C4-2B (cell line): Measurements from ENCODE around the gene RBBP7.

Experiments used
- H3K27ac ChIP-seq: fragments of 450-650 bp; 2 replicates; pipeline ENCODE4 v1.5.1; 2017
- CTCF ChIP-seq: fragments of 450-650 bp; conservative IDR thresholded peaks from 2 replicates; pipeline ENCODE4 v1.5.1; 2017; ENCODE audit warnings: mild to moderate bottlenecking
- ZFX ChIP-seq: fragments of 450-650 bp; IDR thresholded peaks from 2 replicates; pipeline ENCODE4 v1.6.1; 2017

RBBP7 gene

GRCh38 chrX:16848541-16848940 is 21.6 kb downstream of the RBBP7 start:
- TF ChIP-seq CTCF = no peak
- TF ChIP-seq ZFX = no peak
- no peak overlapping the region for H3K27ac ChIP-seq

GRCh38 chrX:16845686-16846085 is 24.5 kb downstream of the RBBP7 start:
- TF ChIP-seq CTCF (no peak), ZFX (no peak)
- no peak overlapping the region for H3K27ac ChIP-seq

GRCh38 chrX:16843208-16843909 is 26.8 kb downstream of the RBBP7 start:
- TF ChIP-seq CTCF (no peak), ZFX (no peak)
- no peak overlapping the region for H3K27ac ChIP-seq

GRCh38 chrX:16842684-16843083 is 27.5 kb downstream of the RBBP7 start:
- TF ChIP-seq CTCF = no peak
- no peak for TF ChIP-seq ZFX
- no peak overlapping the region for H3K27ac ChIP-seq

GRCh38 chrX:16839852-16840460 is 30.2 kb downstream of the RBBP7 start:
- TF ChIP-seq CTCF (no peak), ZFX (no peak)
- H3K27ac ChIP-seq = no peak overlapping the region

- H3K27ac ChIP-seq = no peak overlapping the region
- no peak for TF ChIP-seq ZFX
- TF ChIP-seq CTCF = no peak
Measured at GRCh38 chrX:16839219-16839851, 30.8 kb downstream of the RBBP7 start.
